HG03066 (cell line): ENCODE results near the gene PLA2G4B.

Experiments used
- ATAC-seq: cut with Tn5 transposase; IDR thresholded peaks from one replicate; pipeline ENCODE4 v1.9.1; 2021; ENCODE audit warnings: low read depth; ENCODE audit not compliant: unreplicated experiment

The PLA2G4B gene

GRCh38 chr15:41883484-41883825 lies 44.8 kb downstream of the PLA2G4B start:
- ATAC-seq: no peak

GRCh38 chr15:41884458-41884857 lies 45.8 kb downstream of the PLA2G4B start:
- no peak for ATAC-seq

GRCh38 chr15:41885321-41885720 lies 46.7 kb downstream of the PLA2G4B start:
- ATAC-seq: no peak

GRCh38 chr15:41885841-41886240 lies 47.2 kb downstream of the PLA2G4B start:
- no peak for ATAC-seq

- ATAC-seq: no peak
These were observed 48.1 kb downstream of the PLA2G4B start for GRCh38 chr15:41886741-41887140.

- ATAC-seq: no peak
These were observed 48.5 kb downstream of the PLA2G4B start for GRCh38 chr15:41887161-41887560.

GRCh38 chr15:41887893-41888292 lies 49.2 kb downstream of the PLA2G4B start:
- no peak for ATAC-seq

GRCh38 chr15:41888662-41889253 lies 50.1 kb downstream of the PLA2G4B start:
- no peak for ATAC-seq

- ATAC-seq: no peak
These were observed 51.5 kb downstream of the PLA2G4B start for GRCh38 chr15:41890050-41890690.

- no peak for ATAC-seq
These were observed 52.6 kb downstream of the PLA2G4B start for GRCh38 chr15:41891226-41891625.

- ATAC-seq: no peak
These were observed 53.3 kb downstream of the PLA2G4B start for GRCh38 chr15:41891946-41892345.

- ATAC-seq: no peak
These were observed 54.2 kb downstream of the PLA2G4B start for GRCh38 chr15:41892621-41893421.

- no peak for ATAC-seq
These were observed 55.0 kb downstream of the PLA2G4B start, which contains the start of gene SPTBN5 for GRCh38 chr15:41893422-41894250. Gene SPTBN5, minus strand, starts transcription at chr15:41894053. Its CDS starts 556 bp downstream, at chr15:41893497.

GRCh38 chr15:41894251-41894790 lies 55.7 kb downstream of the PLA2G4B start:
- ATAC-seq: no peak

GRCh38 chr15:41894791-41895463 lies 56.3 kb downstream of the PLA2G4B start:
- ATAC-seq: peak; percentile 94

GRCh38 chr15:41895491-41895890 lies 56.8 kb downstream of the PLA2G4B start:
- ATAC-seq: no peak

- ATAC-seq: no peak
These were observed 57.3 kb downstream of the PLA2G4B start for GRCh38 chr15:41895957-41896356.

- ATAC-seq: no peak
These were observed 57.9 kb downstream of the PLA2G4B start for GRCh38 chr15:41896566-41896965.

GRCh38 chr15:41897363-41897799 lies 58.7 kb downstream of the PLA2G4B start:
- ATAC-seq: no peak
